GM19193 (cell line): ENCODE results near the gene CRIM1.

Experiments
- POLR2A ChIP-seq: IDR thresholded peaks from 4 replicates; pipeline ENCODE4 v1.6.1; 2011; ENCODE audit not compliant: insufficient read depth, insufficient read length; ENCODE audit errors: extremely low read depth

The CRIM1 gene

DNA sequence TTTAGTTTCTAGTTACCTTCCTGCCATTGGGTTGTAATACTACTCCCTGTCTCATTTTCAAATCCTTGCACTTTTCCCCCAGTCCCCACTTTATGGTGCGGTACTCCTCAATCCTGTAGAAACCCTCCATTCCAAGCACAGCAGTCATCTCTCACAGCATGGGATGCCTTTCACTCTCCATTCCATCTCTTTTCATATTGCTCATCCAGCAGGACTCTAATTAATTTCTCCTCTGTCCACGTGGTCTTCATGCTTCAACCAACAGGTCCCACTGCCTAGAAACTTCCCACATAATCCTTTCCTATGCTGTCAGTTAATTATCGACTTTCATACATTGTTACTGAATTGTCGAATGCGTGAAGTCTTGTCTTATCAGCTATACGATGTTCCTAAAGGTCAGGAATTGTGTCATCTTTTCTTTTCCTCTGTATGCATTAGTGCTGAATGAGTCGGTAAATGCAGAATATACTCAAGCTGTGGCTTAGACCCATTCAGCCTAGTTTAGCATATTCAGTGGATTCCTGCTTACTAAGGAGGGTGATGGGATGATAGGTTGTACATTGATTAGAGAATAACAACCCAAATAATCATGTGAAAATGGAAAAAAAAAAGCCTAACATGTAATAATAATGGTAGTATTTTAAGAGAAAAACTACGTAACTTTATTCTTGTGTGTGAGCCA, 89.7 kb downstream of the CRIM1 start:
- TF ChIP-seq POLR2A = no peak

DNA sequence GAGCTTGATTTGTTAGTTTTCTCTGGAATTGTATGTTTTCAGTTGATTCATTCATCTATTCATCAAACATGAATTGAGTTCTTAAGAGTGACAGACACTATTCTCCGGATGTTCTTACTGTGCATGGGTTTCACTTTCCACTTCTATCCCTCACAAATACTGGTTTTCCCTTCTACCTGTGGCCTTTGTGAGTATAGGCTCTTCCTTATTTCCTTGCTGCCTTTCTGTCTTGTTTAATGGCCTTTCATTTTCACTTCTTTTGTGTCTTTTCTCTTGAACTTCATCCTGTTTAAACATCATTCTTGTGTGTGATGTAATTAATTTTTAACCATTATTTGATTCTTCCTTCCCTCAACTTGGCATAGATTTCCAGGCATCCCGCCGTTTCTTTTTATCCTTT, 90.7 kb downstream of the CRIM1 start:
- TF ChIP-seq POLR2A = no peak

DNA sequence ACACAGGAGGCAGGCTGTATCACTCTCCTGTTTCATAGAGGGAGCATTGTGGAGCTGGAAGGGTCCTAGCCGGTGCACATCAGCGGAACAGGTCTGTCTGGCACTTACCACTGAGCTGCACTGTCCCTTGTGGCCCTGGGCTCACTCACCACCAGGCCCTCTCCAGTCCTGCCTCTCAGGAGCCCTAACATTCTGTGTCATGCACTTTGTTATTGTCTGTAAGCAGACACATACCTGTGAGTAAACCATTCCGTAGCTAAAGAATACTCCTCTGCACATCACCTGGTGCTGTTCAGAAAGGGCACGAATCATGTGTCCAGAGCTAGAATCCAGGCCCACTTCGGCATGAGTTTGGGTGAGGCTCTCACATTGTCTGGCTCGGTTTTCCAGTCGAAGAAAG, 93.6 kb downstream of the CRIM1 start:
- TF ChIP-seq POLR2A = no peak

DNA sequence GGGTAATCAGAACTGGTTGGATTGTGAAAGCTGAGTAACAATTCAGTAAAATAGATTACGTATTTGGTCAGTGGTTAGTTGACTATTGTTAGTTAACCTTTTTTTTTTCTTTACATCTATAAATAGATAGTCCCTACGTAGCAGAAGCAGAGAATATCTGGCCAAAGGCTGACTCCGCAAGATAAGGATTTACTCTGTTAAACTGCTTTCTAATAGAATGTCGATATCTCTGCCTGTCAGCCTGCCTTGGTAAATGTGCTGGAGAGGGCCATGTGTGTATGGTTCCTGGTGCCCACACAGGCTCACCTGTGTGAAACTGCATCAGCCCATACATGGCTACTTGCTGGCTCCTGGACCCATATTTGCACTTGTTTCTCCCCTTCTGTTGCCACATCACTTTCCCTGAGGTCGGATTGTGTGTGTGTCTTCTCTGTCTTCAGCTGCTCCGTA, 94.4 kb downstream of the CRIM1 start:
- TF ChIP-seq POLR2A = no peak

DNA sequence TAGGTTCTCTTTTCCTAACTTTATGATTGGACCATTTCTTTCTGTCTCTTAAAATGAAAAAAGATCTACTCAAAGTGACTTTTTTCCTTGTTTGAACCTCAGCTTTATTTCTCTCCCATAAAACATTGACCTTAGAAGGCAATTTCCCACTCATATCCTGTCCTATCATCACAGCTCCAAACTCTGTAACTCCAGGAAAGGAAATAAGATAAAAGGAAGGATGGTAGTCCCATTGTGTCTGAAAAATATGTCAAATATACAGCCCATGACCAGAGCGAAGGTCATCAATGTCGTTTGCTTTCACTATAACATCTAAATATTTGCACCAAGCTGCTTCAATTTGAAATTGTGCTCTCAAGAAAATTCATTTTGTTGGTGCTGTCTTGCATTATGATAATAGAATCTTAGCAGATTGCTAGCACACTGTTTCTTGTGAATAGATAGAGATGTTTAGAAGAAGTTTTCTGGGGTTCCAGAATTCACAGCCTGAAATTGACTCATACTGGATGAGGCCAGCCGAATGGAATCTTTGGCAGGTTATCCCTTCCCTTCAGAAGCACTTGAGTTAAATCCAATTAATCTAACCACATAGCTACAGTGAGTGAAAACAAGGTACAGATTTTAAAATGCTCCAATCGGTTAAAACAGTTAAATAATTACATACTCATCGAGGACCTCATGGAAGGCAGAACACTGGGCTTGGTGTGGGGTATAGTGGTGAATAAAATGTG, 95.1 kb downstream of the CRIM1 start:
- no peak for TF ChIP-seq POLR2A

DNA sequence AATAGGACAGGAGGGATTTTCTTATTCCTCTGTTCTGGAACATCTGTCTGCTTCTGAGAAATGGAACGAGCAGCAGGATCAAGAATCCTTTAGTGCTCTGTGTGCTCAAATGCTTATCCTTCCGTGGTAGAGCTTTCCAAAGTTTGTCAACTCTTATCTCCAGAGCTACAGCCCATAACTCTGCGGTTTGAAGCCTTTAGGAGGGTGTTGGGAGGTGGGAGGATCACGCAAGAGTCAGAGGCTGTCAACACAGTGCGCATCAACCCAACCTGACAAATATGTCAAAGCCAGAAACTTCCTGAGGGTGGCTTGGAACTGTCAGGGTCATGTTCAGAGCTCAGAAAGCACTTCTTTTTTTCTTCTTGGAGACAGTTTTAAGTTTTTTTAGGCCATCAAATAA, 95.9 kb downstream of the CRIM1 start:
- TF ChIP-seq POLR2A = no peak

DNA sequence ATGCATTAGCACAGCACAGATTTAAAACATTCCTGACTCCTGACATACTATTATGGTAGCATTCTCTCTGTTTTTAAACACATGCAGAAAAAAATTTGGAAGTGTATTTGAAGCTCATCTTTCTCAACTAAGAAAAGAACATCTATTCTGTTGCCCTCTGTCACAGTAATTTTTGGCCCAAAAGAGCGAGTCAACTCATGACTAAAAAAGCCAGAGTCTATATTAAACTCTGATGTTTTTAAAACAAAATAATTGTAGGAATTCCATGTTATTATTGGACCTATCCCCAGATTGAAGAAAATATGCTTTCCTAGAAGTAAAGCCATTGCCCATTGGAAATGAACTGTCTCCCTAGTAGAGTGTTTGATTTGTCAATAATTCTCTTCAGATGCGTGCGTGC, 96.7 kb downstream of the CRIM1 start:
- no peak for TF ChIP-seq POLR2A

DNA sequence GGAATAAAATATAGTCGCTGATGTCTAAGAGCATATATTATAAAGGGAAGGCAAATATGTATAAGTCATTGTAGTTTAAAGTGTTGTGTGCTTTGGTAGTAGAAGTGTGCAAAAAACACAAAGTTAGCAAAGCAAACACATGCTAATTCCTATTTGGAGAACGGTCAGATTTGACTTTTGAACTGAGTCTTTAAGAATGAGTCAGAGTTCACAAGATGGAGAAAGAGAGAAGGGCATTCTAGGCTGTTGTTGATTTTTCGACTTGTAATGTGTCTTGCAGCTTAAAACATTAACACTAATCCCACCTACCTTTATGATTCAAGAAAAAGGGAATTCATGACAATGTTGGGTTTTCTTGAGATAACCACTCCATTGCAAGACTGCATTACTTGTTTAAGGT, 98.1 kb downstream of the CRIM1 start:
- no peak for TF ChIP-seq POLR2A

DNA sequence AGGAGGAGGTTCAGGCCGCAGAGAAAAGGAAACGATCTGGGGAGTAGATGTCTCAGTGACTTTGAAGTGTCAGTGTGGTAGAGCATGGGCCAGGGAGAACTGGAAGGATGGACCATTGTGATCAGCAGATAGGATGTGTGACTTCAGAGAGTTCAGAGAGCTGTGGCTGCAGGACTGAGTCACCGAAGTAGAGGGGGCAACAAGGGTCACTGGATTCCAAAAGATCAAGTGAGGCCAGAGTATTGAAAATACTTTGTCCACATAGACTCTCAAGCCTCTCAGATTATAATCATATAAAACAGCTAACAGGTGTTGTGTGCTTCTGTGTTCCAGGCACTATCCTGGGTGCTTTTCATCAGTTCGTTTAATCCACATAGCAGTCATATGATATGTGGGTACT, 99.4 kb downstream of the CRIM1 start:
- TF ChIP-seq POLR2A = no peak

DNA sequence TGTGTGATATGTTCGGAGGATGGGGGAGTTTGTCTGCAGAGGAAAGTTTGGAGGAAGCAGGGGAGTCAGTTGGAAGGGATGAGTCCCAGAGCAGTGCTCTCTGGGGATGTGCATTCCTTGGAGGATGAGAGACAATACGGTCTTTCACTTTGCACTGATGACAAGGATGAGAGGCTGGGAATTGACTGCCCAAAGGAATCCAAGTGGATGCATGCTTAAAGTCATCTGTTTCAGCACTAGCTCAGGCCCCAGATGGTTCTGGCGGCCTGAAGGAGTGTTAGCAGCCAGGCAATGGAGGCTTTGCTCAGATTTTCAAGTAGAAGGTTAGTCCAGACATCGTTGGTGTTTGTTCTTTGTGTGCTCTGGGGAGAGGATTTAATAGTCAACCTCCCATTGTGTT, 100.2 kb downstream of the CRIM1 start:
- no peak for TF ChIP-seq POLR2A

DNA sequence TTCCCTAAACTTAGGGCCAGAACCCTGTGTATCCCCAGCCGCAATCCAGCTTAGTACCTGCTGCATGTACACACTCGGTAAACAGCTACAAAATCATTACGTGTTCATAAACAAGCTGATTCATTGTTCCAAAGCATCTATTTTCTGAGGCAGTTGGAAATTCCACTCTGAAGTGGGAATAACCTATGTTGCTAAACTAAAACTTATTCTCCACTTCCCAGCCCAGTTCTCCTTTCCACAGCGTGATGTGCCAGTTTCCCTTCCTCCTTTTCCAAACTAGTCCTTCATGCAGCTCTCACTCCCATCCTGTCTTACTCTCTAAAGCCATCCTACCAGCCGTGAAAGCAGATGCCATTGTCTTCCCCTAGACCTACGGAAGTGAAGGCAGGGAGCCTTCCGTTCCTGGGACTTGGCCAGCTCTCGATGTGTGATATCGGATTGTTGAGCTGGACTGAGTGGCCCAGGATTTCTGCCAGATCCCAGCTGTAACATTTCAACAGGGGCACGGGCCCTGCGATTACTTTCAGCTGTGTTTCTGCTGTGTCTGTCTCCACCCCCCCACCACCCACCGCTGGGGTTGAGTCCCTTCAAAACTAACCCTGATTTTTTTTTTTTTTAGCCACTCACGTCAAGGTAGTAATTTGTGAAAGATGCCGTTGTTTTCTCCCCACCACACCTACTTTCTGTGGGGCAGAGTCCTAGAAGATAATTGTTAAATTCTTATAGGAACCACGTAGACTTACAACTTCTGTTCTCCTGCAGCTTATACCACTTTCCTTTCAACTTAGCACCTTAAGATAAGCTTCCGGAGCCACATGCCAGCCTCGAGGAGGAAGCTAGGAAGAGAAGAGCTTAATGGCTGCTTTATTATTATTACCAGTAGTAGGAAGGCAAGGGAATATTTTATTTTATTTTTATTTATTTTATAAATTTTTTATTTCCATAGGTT, 100.9 kb downstream of the CRIM1 start:
- no peak for TF ChIP-seq POLR2A

DNA sequence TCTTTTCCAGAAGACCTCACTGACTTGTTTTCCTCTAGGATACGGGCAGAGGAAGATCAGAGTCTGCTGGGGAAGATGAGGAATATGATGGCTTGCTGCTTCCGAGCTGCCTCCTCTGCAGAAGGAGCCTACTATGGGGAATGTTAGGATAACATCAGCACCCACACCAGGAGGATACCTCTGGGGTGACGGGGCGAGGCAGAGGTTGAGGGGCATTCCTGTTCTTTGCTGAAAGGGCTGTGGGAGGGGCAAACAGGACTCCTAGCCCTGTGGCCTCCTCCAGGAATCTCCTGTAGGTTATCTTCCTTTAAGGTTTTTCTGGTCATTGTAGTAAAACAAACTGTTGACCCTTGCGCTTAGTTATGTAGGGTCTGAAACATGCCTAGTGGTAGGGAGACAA, 102.5 kb downstream of the CRIM1 start:
- no peak for TF ChIP-seq POLR2A

DNA sequence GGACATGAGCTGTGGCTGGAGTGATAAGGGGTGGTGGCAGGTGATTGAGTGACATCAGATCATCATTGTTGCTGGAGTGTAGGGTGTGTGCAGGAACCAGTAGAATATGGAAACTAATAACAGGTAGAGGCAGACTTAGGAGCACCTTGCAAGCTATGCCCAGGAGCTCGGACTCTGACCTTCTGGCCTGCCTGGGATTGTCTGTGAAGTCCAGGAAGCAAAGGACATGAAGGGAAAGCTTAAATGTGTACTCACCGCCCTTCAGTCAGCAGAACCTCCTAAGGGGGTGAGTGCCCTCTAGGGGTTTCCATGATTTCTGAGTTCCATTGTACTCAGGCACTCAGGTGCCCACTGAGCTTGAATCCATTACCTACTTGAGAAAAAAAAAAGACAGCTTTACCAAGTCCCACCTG, 104.2 kb downstream of the CRIM1 start:
- TF ChIP-seq POLR2A = no peak

DNA sequence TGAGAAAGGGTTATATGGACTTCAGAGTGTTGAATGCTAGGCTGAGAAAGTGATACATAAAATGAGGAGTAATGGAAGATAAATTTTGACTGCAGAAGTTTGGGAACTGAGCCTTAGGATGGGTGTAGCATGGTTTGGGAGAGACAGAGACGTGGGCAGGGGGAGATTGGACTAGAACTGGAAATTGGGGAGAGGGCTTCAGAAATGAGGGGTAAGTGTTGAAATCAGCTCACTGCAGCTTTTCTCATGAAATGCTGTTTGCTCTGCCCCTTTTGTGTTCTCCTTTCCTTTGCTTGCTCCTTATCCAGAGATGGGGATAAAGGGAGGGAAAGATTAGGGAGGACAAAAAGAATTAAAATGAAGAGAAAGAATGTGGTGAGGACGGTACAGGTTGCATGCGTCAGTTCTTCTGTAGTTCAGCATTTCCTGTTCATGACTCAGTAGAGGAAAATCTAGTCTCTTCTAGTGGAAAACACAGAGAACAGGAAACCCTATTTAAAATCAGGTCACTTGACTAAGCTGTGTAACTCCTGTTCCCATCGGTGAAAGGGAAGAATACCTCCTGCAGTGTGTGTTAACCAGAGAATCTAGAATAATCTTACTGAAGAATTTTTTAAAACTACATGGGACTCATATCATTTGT, 105.6 kb downstream of the CRIM1 start:
- no peak for TF ChIP-seq POLR2A
